Non-pigmented ciliary epithelial cell (primary cell): ENCODE measurements around the gene TAS2R39.

Experiments used
- DNase-seq: peaks from one replicate; pipeline ENCODE4 v3.0.0-alpha.2; 2010; ENCODE audit warnings: low read depth

The TAS2R39 gene

GRCh38 chr7:143216686-143217085 lies 33.5 kb downstream of the TAS2R39 start:
- no peak for DNase-seq

DNA sequence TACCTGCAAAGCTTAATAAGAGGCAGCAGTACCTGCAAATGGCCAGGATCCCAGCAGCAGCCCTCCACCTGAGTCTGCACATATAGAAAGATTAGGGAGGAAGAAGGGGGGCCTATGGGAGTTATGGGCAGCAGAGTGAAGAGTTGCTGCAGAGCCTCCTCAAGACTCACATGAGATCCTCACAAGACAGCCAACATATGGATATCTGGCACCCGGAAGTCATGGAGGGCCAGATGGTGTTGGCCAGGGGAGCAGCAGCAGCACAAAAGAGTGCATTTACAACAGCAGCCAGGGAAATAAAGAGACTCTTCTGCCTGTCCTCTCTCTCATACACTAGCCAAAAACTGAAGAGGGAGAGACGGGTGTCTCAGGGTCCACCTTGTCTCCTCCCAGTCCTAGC lies 34.6 kb downstream of the TAS2R39 start:
- DNase-seq = no peak

GRCh38 chr7:143221286-143221685 lies 38.1 kb downstream of the TAS2R39 start:
- no peak for DNase-seq

GRCh38 chr7:143221737-143222136 lies 38.5 kb downstream of the TAS2R39 start, which contains the start of gene TAS2R40:
Gene TAS2R40, plus strand, starts transcription at chr7:143222037. Its CDS starts 42 bp downstream, at chr7:143222079.
- DNase-seq = no peak

GRCh38 chr7:143222782-143223181 lies 39.6 kb downstream of the TAS2R39 start:
- no peak for DNase-seq

DNA sequence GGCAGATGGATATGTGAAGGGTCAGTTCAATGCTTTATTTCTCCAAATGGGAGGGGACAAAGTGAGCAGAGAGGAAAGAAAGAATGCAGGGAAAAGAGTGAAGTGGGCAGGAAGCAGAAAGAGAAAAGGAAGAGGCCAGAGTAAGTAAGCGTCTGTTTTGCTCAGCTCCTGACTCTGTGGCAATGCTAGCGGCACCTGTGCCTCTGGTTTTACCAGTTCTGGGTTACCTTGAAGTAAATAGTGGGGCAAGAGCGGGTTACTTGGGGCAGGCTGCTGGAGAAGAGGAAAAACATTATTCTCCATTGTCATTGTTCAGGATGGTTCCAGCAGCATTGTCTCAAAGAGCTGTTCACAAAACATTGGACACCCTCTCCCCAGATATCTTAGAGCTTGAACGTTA lies 40.6 kb downstream of the TAS2R39 start:
- DNase-seq = no peak

GRCh38 chr7:143225047-143225446 lies 41.8 kb downstream of the TAS2R39 start:
- no peak for DNase-seq

DNA sequence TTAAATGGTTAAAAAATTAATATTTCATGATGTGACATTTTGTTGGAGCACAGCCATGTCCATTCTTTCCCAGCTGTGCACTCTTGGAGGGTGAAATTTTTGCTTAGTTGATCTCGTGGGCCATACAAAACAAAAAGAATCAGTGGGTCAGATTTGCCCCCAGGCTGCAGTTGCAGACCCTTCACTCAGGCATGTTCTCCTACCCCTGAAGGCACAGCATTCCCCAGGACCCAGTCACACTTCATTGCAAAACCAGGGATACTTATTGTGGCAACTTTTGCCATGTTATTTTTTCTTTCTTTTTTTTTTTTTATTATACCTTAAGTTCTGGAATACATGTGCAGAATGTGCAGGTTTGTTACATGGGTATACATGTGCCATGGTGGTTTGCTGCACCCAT lies 44.6 kb downstream of the TAS2R39 start:
- DNase-seq = no peak

- DNase-seq = no peak
Observed at GRCh38 chr7:143229054-143229790, 46.0 kb downstream of the TAS2R39 start.

DNA sequence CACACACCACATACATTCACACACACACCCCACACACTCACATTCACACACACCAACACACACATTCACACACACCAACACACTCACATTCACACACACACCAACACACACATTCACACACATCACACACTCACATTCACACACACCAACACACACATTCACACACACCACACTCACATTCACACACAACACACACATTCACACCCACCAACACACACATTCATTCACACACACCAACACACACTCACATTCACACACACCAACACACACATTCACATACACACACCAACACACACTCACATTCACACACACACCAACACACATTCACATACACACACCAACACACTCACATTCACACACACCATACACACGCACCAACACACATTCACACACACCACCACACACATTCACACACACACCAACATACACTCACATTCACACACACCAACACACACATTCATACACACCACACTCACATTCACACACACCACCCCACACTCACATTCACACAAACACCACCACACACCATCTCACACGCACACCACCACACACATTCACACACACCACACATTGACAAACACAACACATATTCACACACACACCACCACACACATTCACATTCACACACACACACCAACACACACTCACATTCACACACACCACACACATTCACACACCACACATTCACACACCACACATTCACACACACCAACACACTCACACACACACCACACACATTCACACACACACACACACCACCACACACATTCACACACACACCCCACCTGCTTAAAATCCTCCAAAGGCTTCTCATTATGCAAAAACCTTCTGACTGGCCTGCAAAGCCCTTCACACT lies 47.6 kb downstream of the TAS2R39 start:
- DNase-seq = no peak
